ENCODE data around the gene MAP2K3.

MAP2K3 gene

GRCh38 chr17:21282850-21283249, 1.7 kb upstream of the MAP2K3 start:
- DNase-seq (ENCODE audit: low read depth, low spot score), result no peak

GRCh38 chr17:21283482-21284318, 811 bp upstream of the MAP2K3 start:
- no peak for DNase-seq (ENCODE audit: low read depth, low spot score)

- no peak for DNase-seq (ENCODE audit: low read depth, low spot score)
These were observed 904 bp downstream of the MAP2K3 start for GRCh38 chr17:21285164-21286065.

GRCh38 chr17:21286066-21286770, 1.7 kb downstream of the MAP2K3 start:
- peak; percentile 95 for DNase-seq (ENCODE audit: low read depth, low spot score)

GRCh38 chr17:21286909-21287702, 2.6 kb downstream of the MAP2K3 start:
- no peak for DNase-seq (ENCODE audit: low read depth, low spot score)

GRCh38 chr17:21287703-21288449, 3.4 kb downstream of the MAP2K3 start:
- peak; percentile 85 for DNase-seq (ENCODE audit: low read depth, low spot score)

GRCh38 chr17:21288571-21289017, 4.1 kb downstream of the MAP2K3 start:
- no peak for DNase-seq (ENCODE audit: low read depth, low spot score)

GRCh38 chr17:21289175-21289901, 4.8 kb downstream of the MAP2K3 start:
- DNase-seq (ENCODE audit: low read depth, low spot score), result no peak

- DNase-seq (ENCODE audit: low read depth, low spot score), result no peak
These were observed 5.5 kb downstream of the MAP2K3 start for GRCh38 chr17:21289902-21290571.

GRCh38 chr17:21291357-21291756, 6.8 kb downstream of the MAP2K3 start:
- no peak for DNase-seq (ENCODE audit: low read depth, low spot score)

- DNase-seq (ENCODE audit: low read depth, low spot score), result no peak
These were observed 7.4 kb downstream of the MAP2K3 start for GRCh38 chr17:21291862-21292261.

- no peak for DNase-seq (ENCODE audit: low read depth, low spot score)
These were observed 8.6 kb downstream of the MAP2K3 start for GRCh38 chr17:21292867-21293830.

- no peak for DNase-seq (ENCODE audit: low read depth, low spot score)
These were observed 9.3 kb downstream of the MAP2K3 start for GRCh38 chr17:21293831-21294210.

GRCh38 chr17:21294321-21295035, 10.0 kb downstream of the MAP2K3 start:
- no peak for DNase-seq (ENCODE audit: low read depth, low spot score)

- no peak for DNase-seq (ENCODE audit: low read depth, low spot score)
These were observed 10.8 kb downstream of the MAP2K3 start for GRCh38 chr17:21295036-21295952.

Measured in brain pericyte (primary cell).